Fibroblast of lung (primary cell): ENCODE results near the gene TMEM239. TPM values are rescaled to one million over a fixed set of nuclear protein-coding genes. Genes with fewer than 3 reads are reported as not detected.

Experiments
- DNase-seq, 2 donors: peaks; one replicate each; pipeline versions ENCODE4 v3.0.0 to v3.0.0-alpha.2; 2010; ENCODE audit warnings: low read depth in 2 of 2
- H2AFZ ChIP-seq: 2 replicates; pipeline ENCODE4 v1.5.1; 2012; ENCODE audit warnings: low read length, control low read depth, inconsistent platforms
- H3K27ac ChIP-seq: 2 replicates; pipeline ENCODE4 v1.5.1; 2011; ENCODE audit warnings: low read length, control low read depth; ENCODE audit not compliant: insufficient read depth
- H3K27me3 ChIP-seq: 2 replicates; pipeline ENCODE4 v1.5.1; 2011; ENCODE audit warnings: mild to moderate bottlenecking, low read length; ENCODE audit not compliant: control insufficient read depth, insufficient read depth
- H3K36me3 ChIP-seq: 2 replicates; pipeline ENCODE4 v1.5.1; 2011; ENCODE audit warnings: low read length; ENCODE audit not compliant: control insufficient read depth, insufficient read depth
- H3K4me1 ChIP-seq: 2 replicates; pipeline ENCODE4 v1.5.1; 2011; ENCODE audit warnings: low read length; ENCODE audit not compliant: control insufficient read depth, insufficient read depth; ENCODE audit errors: extremely low read depth
- H3K4me2 ChIP-seq: 2 replicates; pipeline ENCODE4 v1.5.1; 2011; ENCODE audit warnings: low read length, control low read depth; ENCODE audit not compliant: insufficient read depth; ENCODE audit errors: extremely low read depth
- H3K4me3 ChIP-seq, 4 experiments: fragments of 200-600 bp in 1 of 4; sonication (generic) in 1 of 4; replicated peaks in 1 of 4; 2 replicates each; pipeline ENCODE4 v1.5.1; 2011 to 2016; ENCODE audit warnings: low read length in 4 of 4, low read depth in 3 of 4, mild to moderate bottlenecking in 3 of 4, control low read depth in 2 of 4, inconsistent platforms in 1 of 4, mixed read lengths in 1 of 4; ENCODE audit not compliant: insufficient read depth in 1 of 4; ENCODE audit errors: control extremely low read depth in 1 of 4
- H3K79me2 ChIP-seq: 2 replicates; pipeline ENCODE4 v1.5.1; 2012; ENCODE audit warnings: mild to moderate bottlenecking, low read length, inconsistent platforms; ENCODE audit not compliant: control insufficient read depth, insufficient read depth
- H3K9ac ChIP-seq: 2 replicates; pipeline ENCODE4 v1.5.1; 2011; ENCODE audit warnings: mild to moderate bottlenecking, low read length, control low read depth; ENCODE audit not compliant: insufficient read depth
- H3K9me3 ChIP-seq: 2 replicates; pipeline ENCODE4 v1.5.1; 2012; ENCODE audit warnings: low read depth, low read length; ENCODE audit not compliant: control insufficient read depth, insufficient read depth
- H4K20me1 ChIP-seq: 2 replicates; pipeline ENCODE4 v1.5.1; 2011; ENCODE audit warnings: low read length; ENCODE audit not compliant: control insufficient read depth, insufficient read depth; ENCODE audit errors: extremely low read depth
- CTCF ChIP-seq, 2 donors: IDR thresholded peaks in 1 of 2; conservative IDR thresholded peaks in 1 of 2; 1 replicate in 1 of 2; 2 replicates in 1 of 2; pipeline ENCODE4 v1.5.1; 2011 to 2012; ENCODE audit warnings: low read length in 2 of 2, control low read depth in 1 of 2, inconsistent platforms in 1 of 2, low read depth in 1 of 2, mild to moderate bottlenecking in 1 of 2
- EZH2 ChIP-seq: IDR thresholded peaks from 2 replicates; pipeline ENCODE4 v1.5.1; 2012; ENCODE audit warnings: low read length, control low read depth, mild to moderate bottlenecking; ENCODE audit errors: missing control alignments
- polyA plus RNA-seq, 2 donors: library from polyadenylated mRNA; depleted of rRNA in 1 of 2; stranded (reverse) in 1 of 2; unstranded in 1 of 2; fragments of >200 nt; gene quantifications; 2 replicates each; pipeline ENCODE4 v1.2.1, GENCODE V29; 2011 to 2012; ENCODE audit warnings: missing spikeins in 1 of 2
- total RNA-seq: library from RNA; depleted of rRNA; stranded (reverse); fragments of >200 nt; gene quantifications from 2 replicates; pipeline ENCODE4 v1.2.1, GENCODE V29; 2014

Gene TMEM239
- total and polyA plus RNA-seq, 2 donors (not counting 1 experiment from before 2014, with no cell fraction given): 0.03 TPM; not detected in 1

GRCh38 chr20:2840967-2841531, 24.9 kb downstream of the TMEM239 start:
- Histone ChIP-seq H3K36me3 (peaks cover 7% of the 10 kb centered on the region), H3K4me2 (peak overlapping the region; percentile 86), H3K9ac (peak overlapping the region; percentile 82), H3K9me3 (no peaks in the 10 kb centered on the region), H3K79me2 (peaks cover 11% of the 10 kb centered on the region), H3K27me3 (no peaks in the 10 kb centered on the region), H3K27ac (peak overlapping the region; percentile 96), H4K20me1 (no peaks in the 10 kb centered on the region), H3K4me1 (no peaks in the 10 kb centered on the region), H3K4me3 (peak overlapping the region; percentile 63 to 92 (median 78)), H2AFZ (peak overlapping the region; percentile 78)
- DNase-seq: peak; percentile 72 to 76
- TF ChIP-seq EZH2: no peak
- no peak for TF ChIP-seq CTCF (conservative IDR thresholded peaks at IDR 0.05 in 1 of 2, IDR thresholded peaks at IDR 0.05 in 1 of 2; ENCODE audit: low read depth in 1 of 2, low read length in 2 of 2)

GRCh38 chr20:2845607-2846006, 29.4 kb downstream of the TMEM239 start:
- H3K9me3 ChIP-seq: no peaks in the 10 kb centered on the region
- H4K20me1 ChIP-seq: no peaks in the 10 kb centered on the region
- no peak overlapping the region for H2AFZ ChIP-seq
- no peak overlapping the region for H3K4me3 ChIP-seq
- H3K4me1 ChIP-seq: no peaks in the 10 kb centered on the region
- H3K79me2 ChIP-seq: peaks cover 11% of the 10 kb centered on the region
- H3K36me3 ChIP-seq: peaks cover 4% of the 10 kb centered on the region
- no peak for DNase-seq
- H3K4me2 ChIP-seq: no peak overlapping the region
- no peaks in the 10 kb centered on the region for H3K27me3 ChIP-seq
- H3K27ac ChIP-seq: no peak overlapping the region
- H3K9ac ChIP-seq: no peak overlapping the region
- TF ChIP-seq EZH2 (no peak), CTCF (conservative IDR thresholded peaks at IDR 0.05 in 1 of 2, IDR thresholded peaks at IDR 0.05 in 1 of 2; ENCODE audit: low read depth in 1 of 2, low read length in 2 of 2) (no peak)

GRCh38 chr20:2846698-2847097, 30.5 kb downstream of the TMEM239 start:
- Histone ChIP-seq H3K79me2 (peaks cover 9% of the 10 kb centered on the region), H3K27me3 (no peaks in the 10 kb centered on the region), H3K4me3 (no peak overlapping the region), H3K36me3 (peaks cover 4% of the 10 kb centered on the region), H2AFZ (no peak overlapping the region), H3K4me2 (no peak overlapping the region), H4K20me1 (no peaks in the 10 kb centered on the region), H3K9ac (no peak overlapping the region), H3K27ac (no peak overlapping the region), H3K4me1 (no peaks in the 10 kb centered on the region), H3K9me3 (no peaks in the 10 kb centered on the region)
- no peak for DNase-seq
- TF ChIP-seq EZH2 (no peak), CTCF (conservative IDR thresholded peaks at IDR 0.05 in 1 of 2, IDR thresholded peaks at IDR 0.05 in 1 of 2; ENCODE audit: low read depth in 1 of 2, low read length in 2 of 2) (no peak)
